Keratinocyte (primary cell): ENCODE data around the gene FNTB. TPM values are rescaled to one million over a fixed set of nuclear protein-coding genes. Genes with fewer than 3 reads are reported as not detected.

ENCODE experiments used
- DNase-seq: peaks from one replicate; pipeline ENCODE4 v3.0.0-alpha.2; 2011; ENCODE audit warnings: low read depth, missing footprints, low spot score
- FAIRE-seq: peaks from 2 replicates; lab custom pipeline; 2011; peaks lifted over from hg19 to GRCh38; lab: Jason Lieb, UNC
- H2AFZ ChIP-seq: 2 replicates; pipeline ENCODE4 v1.6.0; 2012; ENCODE audit warnings: low read length, control low read depth, inconsistent platforms; ENCODE audit not compliant: control insufficient read depth
- H3K27ac ChIP-seq: 2 replicates; pipeline ENCODE4 v1.5.1; 2011; ENCODE audit warnings: low read length; ENCODE audit not compliant: control insufficient read depth, insufficient read depth
- H3K27me3 ChIP-seq: 3 replicates; pipeline ENCODE4 v1.6.0; 2011; ENCODE audit warnings: low read length; ENCODE audit not compliant: control insufficient read depth, insufficient read depth; ENCODE audit errors: extremely low read depth
- H3K36me3 ChIP-seq, 2 experiments: 2 replicates in 1 of 2; 3 replicates in 1 of 2; pipeline ENCODE4 v1.5.1; 2011; ENCODE audit warnings: low read length in 2 of 2, mild to moderate bottlenecking in 1 of 2; ENCODE audit not compliant: control insufficient read depth in 2 of 2, insufficient read depth in 2 of 2; ENCODE audit errors: extremely low read depth in 1 of 2
- H3K4me1 ChIP-seq: 3 replicates; pipeline ENCODE4 v1.5.1; 2011; ENCODE audit warnings: low read length; ENCODE audit not compliant: control insufficient read depth, insufficient read depth; ENCODE audit errors: extremely low read depth
- H3K4me2 ChIP-seq: 3 replicates; pipeline ENCODE4 v1.6.0; 2011; ENCODE audit warnings: low read depth, low read length; ENCODE audit not compliant: control insufficient read depth, insufficient read depth; ENCODE audit errors: extremely low read depth
- H3K4me3 ChIP-seq, 3 experiments: fragments of 200-600 bp in 1 of 3; sonication (generic) in 1 of 3; 2 replicates in 2 of 3; 3 replicates in 1 of 3; pipeline ENCODE4 v1.5.1; 2011 to 2016; ENCODE audit warnings: low read length in 3 of 3, mild to moderate bottlenecking in 3 of 3, control low read depth in 2 of 3, inconsistent platforms in 1 of 3, low read depth in 1 of 3, mixed read lengths in 1 of 3, mixed run types in 1 of 3, moderate library complexity in 1 of 3; ENCODE audit not compliant: control insufficient read depth in 2 of 3, insufficient read depth in 2 of 3; ENCODE audit errors: extremely low read depth in 1 of 3
- H3K79me2 ChIP-seq: 2 replicates; pipeline ENCODE4 v1.6.0; 2012; ENCODE audit warnings: low read length; ENCODE audit not compliant: control insufficient read depth, insufficient read depth
- H3K9ac ChIP-seq: 3 replicates; pipeline ENCODE4 v1.6.0; 2011; ENCODE audit warnings: low read length; ENCODE audit not compliant: control insufficient read depth, insufficient read depth; ENCODE audit errors: extremely low read depth
- H3K9me1 ChIP-seq: 3 replicates; pipeline ENCODE4 v1.6.0; 2011; ENCODE audit warnings: low read length; ENCODE audit not compliant: control insufficient read depth, insufficient read depth; ENCODE audit errors: extremely low read depth
- H3K9me3 ChIP-seq: 2 replicates; pipeline ENCODE4 v1.5.1; 2012; ENCODE audit warnings: low read depth, low read length; ENCODE audit not compliant: control insufficient read depth
- H4K20me1 ChIP-seq: 3 replicates; pipeline ENCODE4 v1.6.0; 2011; ENCODE audit warnings: low read length; ENCODE audit not compliant: control insufficient read depth, insufficient read depth; ENCODE audit errors: extremely low read depth
- CTCF ChIP-seq, 3 experiments: IDR thresholded peaks in 1 of 3; conservative IDR thresholded peaks in 1 of 3; optimal IDR thresholded peaks in 1 of 3; 2 replicates in 2 of 3; 3 replicates in 1 of 3; pipeline versions ENCODE3 to v1.5.1; 2011; ENCODE audit warnings: low read length in 3 of 3, mild to moderate bottlenecking in 3 of 3, moderate library complexity in 2 of 3, control low read depth in 1 of 3, inconsistent platforms in 1 of 3; ENCODE audit not compliant: insufficient read depth in 2 of 3; ENCODE audit errors: extremely low read depth in 1 of 3
- EZH2 ChIP-seq: IDR thresholded peaks from one replicate; pipeline ENCODE4 v1.6.1; 2012; ENCODE audit warnings: inconsistent platforms, mild to moderate bottlenecking, low read length, moderate library complexity
- dilution Hi-C: fragments of 300-500 bp; cut with MboI; formaldehyde crosslinking; loops from one replicate; pipeline ENCODE4 v1.7.0; 2020; ENCODE audit warnings: low sequenced_read_pairs; ENCODE audit not compliant: extremely low pct_ligation_motif_present
- polyA plus RNA-seq, 5 experiments: library from polyadenylated mRNA; depleted of rRNA in 3 of 5; stranded (reverse) in 3 of 5; stranded (forward) in 1 of 5; unstranded in 1 of 5; fragments of >200 nt; gene quantifications; 1 replicate in 1 of 5; 2 replicates in 3 of 5; 3 replicates in 1 of 5; pipeline versions ENCODE4 v1.2.1 to v1.2.3, GENCODE V29; 2011 to 2012; ENCODE audit warnings: missing spikeins in 2 of 5, low read depth in 1 of 5, low replicate concordance in 1 of 5

The FNTB gene
- polyA plus RNA-seq, 1 donor (not counting 4 experiments of a cell fraction or from before 2014, with no cell fraction given): 10.1 TPM

DNA sequence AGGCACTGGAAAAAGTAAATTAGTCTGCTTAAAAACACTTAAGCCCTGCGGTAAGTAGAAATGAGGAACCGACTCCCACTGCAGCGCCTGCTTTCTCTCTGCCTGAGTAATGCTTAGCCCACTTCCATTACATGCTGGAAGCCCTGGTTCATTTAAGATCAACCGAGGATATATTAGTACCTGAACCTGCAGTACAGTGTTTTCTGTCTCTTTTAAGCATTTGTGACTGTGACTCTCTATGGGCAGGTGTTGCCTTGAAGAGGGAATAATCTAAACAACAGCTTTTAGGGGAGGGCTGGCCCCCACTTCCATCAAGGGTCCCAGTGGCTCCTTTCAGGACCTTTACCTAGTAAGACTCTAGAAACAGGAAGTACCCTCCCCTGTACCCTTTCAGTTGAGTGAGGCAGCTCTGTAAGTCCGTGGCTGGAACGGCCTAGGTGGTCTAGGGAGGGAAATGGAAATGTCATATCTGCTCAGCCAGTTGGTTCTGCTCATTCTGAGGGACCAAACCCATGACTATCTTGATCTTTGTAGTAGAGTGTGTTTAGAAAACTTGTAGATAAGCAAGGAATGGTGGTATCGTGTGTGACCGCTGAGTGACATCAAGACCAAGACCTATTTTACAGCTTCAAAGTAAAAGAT, 56.2 kb downstream of the FNTB start:
- Histone ChIP-seq H3K79me2 (no peaks in the 10 kb centered on the region), H4K20me1 (no peaks in the 10 kb centered on the region), H3K9me3 (no peaks in the 10 kb centered on the region), H2AFZ (no peak overlapping the region), H3K4me3 (no peak overlapping the region), H3K36me3 (peaks cover 6 to 9% of the 10 kb centered on the region in 2 experiments), H3K9me1 (no peaks in the 10 kb centered on the region), H3K4me2 (no peak overlapping the region), H3K27ac (no peak overlapping the region), H3K27me3 (no peaks in the 10 kb centered on the region), H3K4me1 (peaks cover 10% of the 10 kb centered on the region), H3K9ac (no peak overlapping the region)
- dilution Hi-C loops: no loop called here
- no peak for FAIRE-seq
- no peak for TF ChIP-seq CTCF (optimal IDR thresholded peaks at IDR 0.05 in 1 of 3, IDR thresholded peaks at IDR 0.05 in 1 of 3, conservative IDR thresholded peaks at IDR 0.05 in 1 of 3; ENCODE audit: extremely low read depth in 1 of 3, insufficient read depth in 2 of 3, low read length in 3 of 3)
- TF ChIP-seq EZH2: no peak
- no peak for DNase-seq

GRCh38 chr14:65043893-65044595, 57.3 kb downstream of the FNTB start:
- FAIRE-seq (no peak), DNase-seq (no peak)
- dilution Hi-C loops: no loop called here
- Histone ChIP-seq H2AFZ (no peak overlapping the region), H3K36me3 (peaks cover 6 to 9% of the 10 kb centered on the region in 2 experiments), H3K4me1 (peaks cover 18% of the 10 kb centered on the region), H3K27me3 (no peaks in the 10 kb centered on the region), H3K27ac (no peak overlapping the region), H3K79me2 (no peaks in the 10 kb centered on the region), H3K9me3 (no peaks in the 10 kb centered on the region), H3K9ac (no peak overlapping the region), H3K4me3 (no peak overlapping the region), H4K20me1 (no peaks in the 10 kb centered on the region), H3K4me2 (no peak overlapping the region), H3K9me1 (no peaks in the 10 kb centered on the region)
- no peak for TF ChIP-seq EZH2
- TF ChIP-seq CTCF (optimal IDR thresholded peaks at IDR 0.05 in 1 of 3, IDR thresholded peaks at IDR 0.05 in 1 of 3, conservative IDR thresholded peaks at IDR 0.05 in 1 of 3; ENCODE audit: extremely low read depth in 1 of 3, insufficient read depth in 2 of 3, low read length in 3 of 3): no peak
